ENCODE results near the gene STAT5B. TPM values are rescaled to one million over a fixed set of nuclear protein-coding genes. Genes with fewer than 3 reads are reported as not detected.

STAT5B gene
- total and polyA plus RNA-seq, 2 of the 13 experiments (the other 11 are each of a cell fraction or from before 2014, with no cell fraction given): 21.0 to 42.8 TPM

DNA sequence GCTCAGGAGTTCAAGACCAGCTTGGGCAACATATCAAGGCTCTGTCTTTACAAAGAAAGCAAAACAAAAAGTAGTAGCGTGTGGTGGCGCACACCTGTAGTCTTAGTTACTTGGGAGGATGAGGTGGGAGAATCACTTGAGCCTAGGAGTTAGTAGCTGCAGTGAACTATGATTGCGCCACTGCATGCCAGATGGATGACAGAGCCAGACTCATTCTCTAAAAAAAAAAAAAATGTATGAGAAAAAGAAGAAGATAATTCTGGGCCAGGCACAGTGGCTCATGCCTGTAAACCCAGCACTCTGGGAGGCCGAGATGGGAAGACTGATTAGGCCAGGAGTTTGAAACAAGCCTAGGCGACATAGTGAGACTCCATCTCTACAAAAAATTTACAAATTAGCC lies 28.5 kb downstream of the STAT5B start (continued):
- TF ChIP-seq, protein P1, sequence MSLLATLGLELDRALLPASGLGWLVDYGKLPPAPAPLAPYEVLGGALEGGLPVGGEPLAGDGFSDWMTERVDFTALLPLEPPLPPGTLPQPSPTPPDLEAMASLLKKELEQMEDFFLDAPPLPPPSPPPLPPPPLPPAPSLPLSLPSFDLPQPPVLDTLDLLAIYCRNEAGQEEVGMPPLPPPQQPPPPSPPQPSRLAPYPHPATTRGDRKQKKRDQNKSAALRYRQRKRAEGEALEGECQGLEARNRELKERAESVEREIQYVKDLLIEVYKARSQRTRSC (CRISPR knock-in tag; IDR thresholded peaks at IDR 0.05; ENCODE audit: low read depth): no peak
- TF ChIP-seq ZNF382 (CRISPR knock-in tag; IDR thresholded peaks at IDR 0.05; ENCODE audit: borderline replicate concordance) (no peak), ZNF33A (CRISPR knock-in tag; IDR thresholded peaks at IDR 0.05; ENCODE audit: borderline replicate concordance) (no peak), ZNF350 (CRISPR knock-in tag; IDR thresholded peaks at IDR 0.05; ENCODE audit: borderline replicate concordance, low read depth) (no peak), STAT5B (CRISPR knock-in tag; IDR thresholded peaks at IDR 0.05) (no peak), ZNF224 (CRISPR knock-in tag; IDR thresholded peaks at IDR 0.05) (no peak), SRSF9 (IDR thresholded peaks at IDR 0.05; ENCODE audit: borderline replicate concordance, insufficient read depth, low read depth, low read length, poor library complexity, severe bottlenecking) (no peak), SNAPC2 (CRISPR knock-in tag; IDR thresholded peaks at IDR 0.05) (no peak), ZNF766 (CRISPR knock-in tag; IDR thresholded peaks at IDR 0.05; ENCODE audit: borderline replicate concordance) (no peak), ZNF446 (CRISPR knock-in tag; IDR thresholded peaks at IDR 0.05) (no peak), NR2F6 (IDR thresholded peaks at IDR 0.05) (no peak), NR2F6 (CRISPR knock-in tag; IDR thresholded peaks at IDR 0.05) (no peak), ZKSCAN1 (IDR thresholded peaks at IDR 0.05; ENCODE audit: low read length) (no peak), PHB2 (IDR thresholded peaks at IDR 0.05; ENCODE audit: partially characterized antibody) (no peak), EP300 (IDR thresholded peaks at IDR 0.05; ENCODE audit: low read depth in 2 of 2, low read length in 2 of 2) (0 out of 4 replicates have a peak, but pooled peaks of 1 of the 2 experiments have one; percentile 9), EP300 (CRISPR knock-in tag; IDR thresholded peaks at IDR 0.05; ENCODE audit: borderline replicate concordance) (peak; percentile 44; the same call in 1 of the 2 replicates), RCOR2 (CRISPR knock-in tag; IDR thresholded peaks at IDR 0.05) (peak; percentile 92), ZNF724P (CRISPR knock-in tag; IDR thresholded peaks at IDR 0.05; ENCODE audit: borderline replicate concordance) (no peak), NKX3-1 (CRISPR knock-in tag; IDR thresholded peaks at IDR 0.05) (no peak)
- TF ChIP-seq, protein P2, sequence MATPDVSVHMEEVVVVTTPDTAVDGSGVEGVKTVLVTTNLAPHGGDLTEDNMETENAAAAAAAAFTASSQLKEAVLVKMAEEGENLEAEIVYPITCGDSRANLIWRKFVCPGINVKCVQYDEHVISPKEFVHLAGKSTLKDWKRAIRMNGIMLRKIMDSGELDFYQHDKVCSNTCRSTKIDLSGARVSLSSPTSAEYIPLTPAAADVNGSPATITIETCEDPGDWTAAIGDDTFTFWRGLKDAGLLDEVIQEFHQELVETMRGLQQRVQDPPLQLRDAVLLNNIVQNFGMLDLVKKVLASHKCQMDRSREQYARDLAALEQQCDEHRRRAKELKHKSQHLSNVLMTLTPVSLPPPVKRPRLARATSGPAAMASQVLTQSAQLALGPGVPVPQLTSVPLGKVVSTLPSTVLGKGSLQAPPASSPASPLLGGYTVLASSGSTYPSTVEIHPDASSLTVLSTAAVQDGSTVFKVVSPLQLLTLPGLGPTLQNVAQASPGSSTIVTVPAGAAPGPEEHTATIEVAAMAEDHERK (CRISPR knock-in tag; IDR thresholded peaks at IDR 0.05; ENCODE audit: low read depth): no peak
- TF ChIP-seq, protein P3, sequence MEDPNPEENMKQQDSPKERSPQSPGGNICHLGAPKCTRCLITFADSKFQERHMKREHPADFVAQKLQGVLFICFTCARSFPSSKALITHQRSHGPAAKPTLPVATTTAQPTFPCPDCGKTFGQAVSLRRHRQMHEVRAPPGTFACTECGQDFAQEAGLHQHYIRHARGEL (CRISPR knock-in tag; IDR thresholded peaks at IDR 0.05): no peak
- TF ChIP-seq, protein P4, sequence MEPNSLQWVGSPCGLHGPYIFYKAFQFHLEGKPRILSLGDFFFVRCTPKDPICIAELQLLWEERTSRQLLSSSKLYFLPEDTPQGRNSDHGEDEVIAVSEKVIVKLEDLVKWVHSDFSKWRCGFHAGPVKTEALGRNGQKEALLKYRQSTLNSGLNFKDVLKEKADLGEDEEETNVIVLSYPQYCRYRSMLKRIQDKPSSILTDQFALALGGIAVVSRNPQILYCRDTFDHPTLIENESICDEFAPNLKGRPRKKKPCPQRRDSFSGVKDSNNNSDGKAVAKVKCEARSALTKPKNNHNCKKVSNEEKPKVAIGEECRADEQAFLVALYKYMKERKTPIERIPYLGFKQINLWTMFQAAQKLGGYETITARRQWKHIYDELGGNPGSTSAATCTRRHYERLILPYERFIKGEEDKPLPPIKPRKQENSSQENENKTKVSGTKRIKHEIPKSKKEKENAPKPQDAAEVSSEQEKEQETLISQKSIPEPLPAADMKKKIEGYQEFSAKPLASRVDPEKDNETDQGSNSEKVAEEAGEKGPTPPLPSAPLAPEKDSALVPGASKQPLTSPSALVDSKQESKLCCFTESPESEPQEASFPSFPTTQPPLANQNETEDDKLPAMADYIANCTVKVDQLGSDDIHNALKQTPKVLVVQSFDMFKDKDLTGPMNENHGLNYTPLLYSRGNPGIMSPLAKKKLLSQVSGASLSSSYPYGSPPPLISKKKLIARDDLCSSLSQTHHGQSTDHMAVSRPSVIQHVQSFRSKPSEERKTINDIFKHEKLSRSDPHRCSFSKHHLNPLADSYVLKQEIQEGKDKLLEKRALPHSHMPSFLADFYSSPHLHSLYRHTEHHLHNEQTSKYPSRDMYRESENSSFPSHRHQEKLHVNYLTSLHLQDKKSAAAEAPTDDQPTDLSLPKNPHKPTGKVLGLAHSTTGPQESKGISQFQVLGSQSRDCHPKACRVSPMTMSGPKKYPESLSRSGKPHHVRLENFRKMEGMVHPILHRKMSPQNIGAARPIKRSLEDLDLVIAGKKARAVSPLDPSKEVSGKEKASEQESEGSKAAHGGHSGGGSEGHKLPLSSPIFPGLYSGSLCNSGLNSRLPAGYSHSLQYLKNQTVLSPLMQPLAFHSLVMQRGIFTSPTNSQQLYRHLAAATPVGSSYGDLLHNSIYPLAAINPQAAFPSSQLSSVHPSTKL (CRISPR knock-in tag; IDR thresholded peaks at IDR 0.05): peak; percentile 31; the same call in 1 of the 2 replicates
- TF ChIP-seq, protein P5, sequence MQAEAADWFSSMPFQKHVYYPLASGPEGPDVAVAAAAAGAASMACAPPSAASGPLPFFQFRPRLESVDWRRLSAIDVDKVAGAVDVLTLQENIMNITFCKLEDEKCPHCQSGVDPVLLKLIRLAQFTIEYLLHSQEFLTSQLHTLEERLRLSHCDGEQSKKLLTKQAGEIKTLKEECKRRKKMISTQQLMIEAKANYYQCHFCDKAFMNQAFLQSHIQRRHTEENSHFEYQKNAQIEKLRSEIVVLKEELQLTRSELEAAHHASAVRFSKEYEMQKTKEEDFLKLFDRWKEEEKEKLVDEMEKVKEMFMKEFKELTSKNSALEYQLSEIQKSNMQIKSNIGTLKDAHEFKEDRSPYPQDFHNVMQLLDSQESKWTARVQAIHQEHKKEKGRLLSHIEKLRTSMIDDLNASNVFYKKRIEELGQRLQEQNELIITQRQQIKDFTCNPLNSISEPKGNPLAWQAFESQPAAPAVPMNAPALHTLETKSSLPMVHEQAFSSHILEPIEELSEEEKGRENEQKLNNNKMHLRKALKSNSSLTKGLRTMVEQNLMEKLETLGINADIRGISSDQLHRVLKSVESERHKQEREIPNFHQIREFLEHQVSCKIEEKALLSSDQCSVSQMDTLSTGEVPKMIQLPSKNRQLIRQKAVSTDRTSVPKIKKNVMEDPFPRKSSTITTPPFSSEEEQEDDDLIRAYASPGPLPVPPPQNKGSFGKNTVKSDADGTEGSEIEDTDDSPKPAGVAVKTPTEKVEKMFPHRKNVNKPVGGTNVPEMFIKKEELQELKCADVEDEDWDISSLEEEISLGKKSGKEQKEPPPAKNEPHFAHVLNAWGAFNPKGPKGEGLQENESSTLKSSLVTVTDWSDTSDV (CRISPR knock-in tag; IDR thresholded peaks at IDR 0.05): no peak
